GM12891 (cell line): Measurements from ENCODE around the gene ZNF699.
A peak's percentile ranks its signal among the peaks of the same experiment; 100 is the strongest.
"Not testable (repeated sequence)": the region's sequence is repeated elsewhere in the genome, so short reads cannot be mapped to it uniquely, and the experiment has no call there.

ENCODE experiments used
- DNase-seq: peaks from one replicate; pipeline ENCODE4 v3.0.0; 2011; ENCODE audit warnings: low spot score; ENCODE audit not compliant: insufficient read length
- FAIRE-seq: peaks from 2 replicates; lab custom pipeline; 2011; peaks lifted over from hg19 to GRCh38; lab: Jason Lieb, UNC
- PAX5 ChIP-seq: IDR thresholded peaks from 2 replicates; pipeline ENCODE4 v1.6.1; 2011; ENCODE audit warnings: low read length, moderate library complexity, mild to moderate bottlenecking; ENCODE audit not compliant: insufficient read depth, severe bottlenecking
- POLR2A ChIP-seq: IDR thresholded peaks from 2 replicates; pipeline ENCODE4 v1.6.1; 2011; ENCODE audit warnings: low read depth, low read length, control low read depth
- POLR2AphosphoS5 ChIP-seq: IDR thresholded peaks from 2 replicates; pipeline ENCODE4 v1.6.1; 2011; ENCODE audit warnings: low read depth, low read length, control low read depth
- POU2F2 ChIP-seq: IDR thresholded peaks from 2 replicates; pipeline ENCODE4 v1.6.1; 2011; ENCODE audit warnings: low read depth, mild to moderate bottlenecking, control low read depth, low read length, moderate library complexity
- SPI1 ChIP-seq: IDR thresholded peaks from 2 replicates; pipeline ENCODE4 v1.6.1; 2011; ENCODE audit warnings: low read depth, low read length, control low read depth
- TAF1 ChIP-seq: IDR thresholded peaks from 2 replicates; pipeline ENCODE4 v1.6.1; 2011; ENCODE audit warnings: low read depth, low read length, control low read depth

The ZNF699 gene

GRCh38 chr19:9324584-9324962, 14.9 kb upstream of the ZNF699 start:
- TF ChIP-seq POU2F2 = no peak
- TF ChIP-seq POLR2AphosphoS5 = no peak
- TF ChIP-seq PAX5 = no peak
- no peak for TF ChIP-seq POLR2A
- TF ChIP-seq SPI1 = no peak
- no peak for TF ChIP-seq TAF1
- peak; percentile 54 for FAIRE-seq

GRCh38 chr19:9323919-9324583, 14.4 kb upstream of the ZNF699 start, which contains the start of gene ZNF559:
TSS of gene ZNF559 (plus strand) at chr19:9324179. CDS start at chr19:9338550, 14,371 bp downstream.
- FAIRE-seq (peak; percentile 99), DNase-seq (peak; percentile 85)
- TF ChIP-seq SPI1 (0 out of 2 replicates have a peak, but pooled peaks have one; percentile 5), POU2F2 (no peak), POLR2A (peak; percentile 73), PAX5 (no peak), POLR2AphosphoS5 (peak; percentile 62; the same call in 1 of the 2 replicates), TAF1 (peak; percentile 66)

More at GRCh38 chr19:9324584-9324962, 14.9 kb upstream of the ZNF699 start:
- no peak for DNase-seq

DNA sequence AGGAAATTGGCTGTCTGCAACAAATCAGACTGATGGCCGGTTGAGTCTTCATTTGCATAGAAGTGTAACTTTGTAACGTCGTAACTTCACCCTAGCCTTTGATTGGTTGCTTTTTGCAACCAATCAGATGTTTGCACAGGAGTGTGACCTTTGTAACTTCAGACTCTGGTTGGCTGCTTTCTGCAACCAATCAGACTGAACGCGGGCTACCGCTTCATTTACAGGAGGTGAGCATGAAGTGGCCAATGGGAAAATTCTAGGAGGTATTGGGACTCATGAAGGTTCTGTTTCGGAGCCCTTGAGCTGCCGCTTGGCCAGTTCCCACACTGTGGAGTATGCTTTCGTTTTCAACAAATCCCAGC, 13.9 kb upstream of the ZNF699 start:
- DNase-seq (peak; percentile 30), FAIRE-seq (peak; percentile 83)
- TF ChIP-seq POLR2AphosphoS5 (no peak), POU2F2 (0 out of 2 replicates have a peak, but pooled peaks have one; percentile 31), POLR2A (no peak), TAF1 (no peak)

DNA sequence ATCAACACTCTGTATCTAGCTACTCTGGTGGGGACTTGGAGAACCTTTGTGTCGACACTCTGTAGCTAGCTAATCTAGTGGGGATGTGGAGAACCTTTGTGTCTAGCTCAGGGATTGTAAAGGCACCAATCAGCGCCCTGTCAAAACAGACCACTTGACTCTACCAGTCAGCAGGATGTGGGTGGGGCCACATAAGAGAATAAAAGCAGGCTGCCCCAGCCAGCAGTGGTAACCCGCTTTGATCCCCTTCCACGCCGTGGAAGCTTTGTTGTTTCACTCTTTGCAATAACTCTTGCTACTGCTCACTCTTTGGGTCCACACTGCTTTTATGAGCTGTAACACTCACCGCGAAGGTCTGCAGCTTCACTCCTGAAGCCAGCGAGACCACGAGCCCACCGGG, 12.6 kb upstream of the ZNF699 start:
- DNase-seq, FAIRE-seq: not testable (repeated sequence)

GRCh38 chr19:9321756-9322155, 12.1 kb upstream of the ZNF699 start:
- DNase-seq, FAIRE-seq: not testable (repeated sequence)

- FAIRE-seq (no peak), DNase-seq (no peak)
- TF ChIP-seq TAF1 (no peak), SPI1 (no peak), POU2F2 (no peak), PAX5 (no peak), POLR2AphosphoS5 (no peak), POLR2A (no peak)
Measured at GRCh38 chr19:9321338-9321737, 11.7 kb upstream of the ZNF699 start.

- no peak for FAIRE-seq
- no peak for DNase-seq
- TF ChIP-seq PAX5 (no peak), POU2F2 (no peak), SPI1 (no peak), POLR2AphosphoS5 (no peak), TAF1 (no peak), POLR2A (no peak)
Measured at GRCh38 chr19:9313756-9314155, 4.1 kb upstream of the ZNF699 start.

DNA sequence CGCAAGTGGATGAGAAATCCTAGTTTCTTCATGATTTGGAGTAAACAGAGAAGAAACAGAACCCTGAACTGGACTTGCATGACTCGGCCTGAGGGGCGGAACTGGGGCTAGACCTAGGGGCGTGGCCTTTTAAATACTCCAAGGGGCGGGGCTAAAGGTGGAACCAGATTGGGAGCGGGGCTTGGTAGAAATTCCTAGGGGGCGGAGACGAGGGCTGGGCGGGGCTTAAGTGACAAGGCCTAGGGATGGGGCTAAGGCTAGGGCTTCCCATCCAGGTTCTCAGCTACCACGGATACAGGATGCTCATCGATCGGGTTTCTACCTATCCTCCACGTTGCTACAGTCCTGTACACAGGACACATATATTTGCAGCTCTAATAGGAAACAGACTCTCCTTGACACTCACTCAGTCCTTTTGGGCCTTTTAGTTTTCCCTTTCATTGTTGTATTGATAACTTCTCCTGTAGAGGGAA, 372 bp upstream of the ZNF699 start:
- DNase-seq = no peak
- no peak for FAIRE-seq
- no peak for TF ChIP-seq SPI1
- TF ChIP-seq POU2F2 = no peak
- no peak for TF ChIP-seq TAF1

DNA sequence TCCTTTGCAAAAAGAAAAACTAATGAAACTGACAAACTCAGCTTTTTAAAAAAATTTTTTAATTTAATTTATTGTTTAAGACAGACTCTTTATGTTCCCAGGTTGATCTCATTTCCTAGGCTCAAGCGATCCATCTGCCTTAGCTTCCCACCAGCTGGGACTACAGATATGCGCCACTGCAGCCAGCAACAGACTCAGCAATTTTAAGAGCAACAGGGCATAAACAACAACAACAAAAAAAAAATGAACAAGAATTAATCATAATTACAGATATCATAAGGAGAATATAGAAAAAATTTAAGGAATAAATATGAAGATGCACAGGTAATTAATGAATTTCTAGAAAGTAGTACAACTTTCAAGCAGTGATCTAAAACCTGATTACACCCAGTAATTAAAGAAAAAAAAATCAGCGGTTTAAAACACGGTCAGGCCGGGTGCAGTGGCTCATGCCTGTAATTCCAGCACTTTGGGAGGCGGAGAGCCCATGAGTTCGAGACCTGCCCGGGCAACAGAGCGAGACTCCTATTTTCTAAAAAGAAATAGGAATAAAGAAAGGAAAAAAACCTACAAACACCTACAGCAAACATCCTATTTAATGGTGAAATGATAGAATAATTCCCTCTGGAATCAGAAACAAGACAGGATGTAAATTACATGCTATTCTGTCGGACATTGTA, 1.4 kb downstream of the ZNF699 start:
- DNase-seq (no peak), FAIRE-seq (no peak)
- TF ChIP-seq POLR2AphosphoS5 = no peak
- no peak for TF ChIP-seq TAF1
- no peak for TF ChIP-seq PAX5
- TF ChIP-seq POLR2A = no peak
- no peak for TF ChIP-seq SPI1
- no peak for TF ChIP-seq POU2F2

- DNase-seq (no peak), FAIRE-seq (no peak)
- TF ChIP-seq PAX5 = no peak
- TF ChIP-seq POLR2A = no peak
- no peak for TF ChIP-seq TAF1
- TF ChIP-seq SPI1 = no peak
- TF ChIP-seq POU2F2 = no peak
- no peak for TF ChIP-seq POLR2AphosphoS5
Measured at GRCh38 chr19:9306443-9306842, 3.2 kb downstream of the ZNF699 start.

- FAIRE-seq (no peak), DNase-seq (no peak)
- TF ChIP-seq SPI1 = no peak
- TF ChIP-seq TAF1 = no peak
- TF ChIP-seq POU2F2 = no peak
- TF ChIP-seq POLR2A = no peak
- TF ChIP-seq POLR2AphosphoS5 = no peak
- no peak for TF ChIP-seq PAX5
Measured at GRCh38 chr19:9296336-9296735, 13.3 kb downstream of the ZNF699 start.
